Sigmoid colon (tissue), 4 donors: Measurements from ENCODE around the gene CASTOR2.

Experiments
- CTCF ChIP-seq, 4 experiments: fragments of 450-650 bp in 3 of 4; fragments of 200-600 bp in 1 of 4; IDR thresholded peaks; one replicate each; pipeline ENCODE4 v1.5.1; 2016 to 2019; ENCODE audit warnings: antibody characterized with exemption in 4 of 4, mild to moderate bottlenecking in 3 of 4, moderate library complexity in 2 of 4
- POLR2AphosphoS5 ChIP-seq, 4 donors: sonication (generic); formaldehyde crosslinking; IDR thresholded peaks; one replicate each; pipeline ENCODE4 v1.6.1; 2017; ENCODE audit warnings: antibody characterized with exemption in 4 of 4

- TF ChIP-seq POLR2AphosphoS5 (IDR thresholded peaks at IDR 0.05) (no peak), CTCF (IDR thresholded peaks at IDR 0.05) (no peak)
These were observed 90.7 kb downstream of the CASTOR2 start for GRCh38 chr7:75055155-75055554.
